C4-2B (cell line): ENCODE results near the gene AUTS2.

Experiments used
- ZFX ChIP-seq: fragments of 450-650 bp; IDR thresholded peaks from 2 replicates; pipeline ENCODE4 v1.6.1; 2017
- TF ChIP-seq, protein P1 (sequence below): fragments of 450-650 bp; conservative IDR thresholded peaks from 2 replicates; pipeline ENCODE4 v1.5.1; 2017; ENCODE audit warnings: mild to moderate bottlenecking

- TF ChIP-seq, protein P1, sequence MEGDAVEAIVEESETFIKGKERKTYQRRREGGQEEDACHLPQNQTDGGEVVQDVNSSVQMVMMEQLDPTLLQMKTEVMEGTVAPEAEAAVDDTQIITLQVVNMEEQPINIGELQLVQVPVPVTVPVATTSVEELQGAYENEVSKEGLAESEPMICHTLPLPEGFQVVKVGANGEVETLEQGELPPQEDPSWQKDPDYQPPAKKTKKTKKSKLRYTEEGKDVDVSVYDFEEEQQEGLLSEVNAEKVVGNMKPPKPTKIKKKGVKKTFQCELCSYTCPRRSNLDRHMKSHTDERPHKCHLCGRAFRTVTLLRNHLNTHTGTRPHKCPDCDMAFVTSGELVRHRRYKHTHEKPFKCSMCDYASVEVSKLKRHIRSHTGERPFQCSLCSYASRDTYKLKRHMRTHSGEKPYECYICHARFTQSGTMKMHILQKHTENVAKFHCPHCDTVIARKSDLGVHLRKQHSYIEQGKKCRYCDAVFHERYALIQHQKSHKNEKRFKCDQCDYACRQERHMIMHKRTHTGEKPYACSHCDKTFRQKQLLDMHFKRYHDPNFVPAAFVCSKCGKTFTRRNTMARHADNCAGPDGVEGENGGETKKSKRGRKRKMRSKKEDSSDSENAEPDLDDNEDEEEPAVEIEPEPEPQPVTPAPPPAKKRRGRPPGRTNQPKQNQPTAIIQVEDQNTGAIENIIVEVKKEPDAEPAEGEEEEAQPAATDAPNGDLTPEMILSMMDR: no peak
- no peak for TF ChIP-seq ZFX
These were observed 166.4 kb downstream of the AUTS2 start for GRCh38 chr7:69764681-69765080.
